Kidney epithelial cell (primary cell): ENCODE data around the gene GNG3. TPM values are rescaled to one million over a fixed set of nuclear protein-coding genes. Genes with fewer than 3 reads are reported as not detected.

Experiments used
- DNase-seq: peaks from one replicate; pipeline ENCODE4 v3.0.0-alpha.2; 2010; ENCODE audit warnings: low read depth
- H3K27me3 ChIP-seq: 2 replicates; pipeline ENCODE4 v1.6.0; 2011; ENCODE audit warnings: low read length; ENCODE audit not compliant: control insufficient read depth, insufficient read depth
- H3K36me3 ChIP-seq: 2 replicates; pipeline ENCODE4 v1.5.1; 2011; ENCODE audit warnings: low read length; ENCODE audit not compliant: control insufficient read depth, insufficient read depth
- H3K4me3 ChIP-seq: 2 replicates; pipeline ENCODE4 v1.5.1; 2011; ENCODE audit warnings: low read depth, mild to moderate bottlenecking, control low read depth, low read length
- CTCF ChIP-seq: IDR thresholded peaks from 2 replicates; pipeline ENCODE4 v1.5.1; 2011; ENCODE audit warnings: mild to moderate bottlenecking, moderate library complexity, low read length, control low read depth, inconsistent platforms; ENCODE audit not compliant: insufficient read depth, poor library complexity, severe bottlenecking
- total RNA-seq: library from RNA; depleted of rRNA; stranded (reverse); fragments of >200 nt; gene quantifications from 2 replicates; pipeline ENCODE4 v1.2.3, GENCODE V29; 2015

Gene GNG3
- total RNA-seq, 1 donor from 2014 or later = not detected

- no peaks in the 10 kb centered on the region for H3K27me3 ChIP-seq
- TF ChIP-seq CTCF = no peak
- H3K4me3 ChIP-seq = no peak overlapping the region
- DNase-seq = no peak
- H3K36me3 ChIP-seq = peaks cover 3% of the 10 kb centered on the region
Measured at GRCh38 chr11:62676698-62677097, 30.8 kb upstream of the GNG3 start.

GRCh38 chr11:62677156-62677555 is 30.3 kb upstream of the GNG3 start:
- no peak for TF ChIP-seq CTCF
- Histone ChIP-seq H3K36me3 (peaks cover 3% of the 10 kb centered on the region), H3K4me3 (no peak overlapping the region), H3K27me3 (no peaks in the 10 kb centered on the region)
- no peak for DNase-seq

GRCh38 chr11:62677714-62678113 is 29.8 kb upstream of the GNG3 start:
- no peak for DNase-seq
- TF ChIP-seq CTCF = no peak
- no peaks in the 10 kb centered on the region for H3K27me3 ChIP-seq
- peaks cover 3% of the 10 kb centered on the region for H3K36me3 ChIP-seq
- H3K4me3 ChIP-seq = peak overlapping the region; percentile 100

- H3K36me3 ChIP-seq = peaks cover 3% of the 10 kb centered on the region
- H3K27me3 ChIP-seq = no peaks in the 10 kb centered on the region
- peak overlapping the region; percentile 100 for H3K4me3 ChIP-seq
- DNase-seq = no peak
- no peak for TF ChIP-seq CTCF
Measured at GRCh38 chr11:62678433-62678769, 29.1 kb upstream of the GNG3 start.

GRCh38 chr11:62678770-62679696 is 28.4 kb upstream of the GNG3 start, which contains the start of gene UBXN1:
Gene UBXN1 (minus strand): TSS chr11:62679073. CDS start chr11:62678923, 150 bp downstream.
- peaks cover 3% of the 10 kb centered on the region for H3K36me3 ChIP-seq
- DNase-seq = no peak
- no peaks in the 10 kb centered on the region for H3K27me3 ChIP-seq
- peak within 1 kb of the TSS; percentile 100 for H3K4me3 ChIP-seq
- TF ChIP-seq CTCF = no peak
